Heart left ventricle (tissue), 13 donors: ENCODE measurements around the gene MRPL24.

ENCODE experiments used
- CTCF ChIP-seq, 12 donors: fragments of 200-600 bp; sonication (generic) in 4 of 12; IDR thresholded peaks; one replicate each; pipeline versions ENCODE4 v1.5.0 to v1.8.0; 2018 to 2022; ENCODE audit warnings: antibody characterized with exemption in 12 of 12, mild to moderate bottlenecking in 5 of 12
- POLR2A ChIP-seq, 2 donors: fragments of 450-650 bp; IDR thresholded peaks; one replicate each; pipeline ENCODE4 v1.6.1; 2017; ENCODE audit warnings: antibody characterized with exemption in 2 of 2, mild to moderate bottlenecking in 2 of 2, moderate library complexity in 2 of 2
- donor health status: ischemic (EF 13 %, LVEDD 7.1; RV severe dilation, severe dysfunction).
- donor health status: DM: no; HTN: yes; CAD: no.
- donor health status: DM: no; HTN: no; CAD: no.
- donor health status: ischemic (EF 25% LVEDD 6.9; RV normal size, moderate dysfunction).
- donor health status: ischemic (EF 25% LVEDD 5.7; RV mildly dilated, moderate dysfunction).
- donor health status: ischemic (EF 35%, LVEDD 5.7; RV mildly dilated, moderate dysfunction).
- donor health status: nonischemic (EF 11% LVEDD 7.7; RV severe dilation, severe dysfunction).
- donor health status: DM: yes; HTN: yes; CAD: no.
- donor health status: PGD.
- donor health status: ischemic (EF 29% LVEDD 5.4; RV normal size, mild dysfunction).
- donor health status: nonischemic (EF 23%, LVEDD 6.1; RV moderate dilation, normal function).

GRCh38 chr1:156703741-156704140 lies 37.1 kb downstream of the MRPL24 start:
- no peak for TF ChIP-seq CTCF (IDR thresholded peaks at IDR 0.05)
- no peak for TF ChIP-seq POLR2A (IDR thresholded peaks at IDR 0.05)
